ENCODE data around the gene NAGLU. TPM values are rescaled to one million over a fixed set of nuclear protein-coding genes. Genes with fewer than 3 reads are reported as not detected.

Gene NAGLU
- total and polyA plus RNA-seq, 2 of the 13 experiments (the other 11 are each of a cell fraction or from before 2014, with no cell fraction given) = 28.2 to 40.1 TPM

DNA sequence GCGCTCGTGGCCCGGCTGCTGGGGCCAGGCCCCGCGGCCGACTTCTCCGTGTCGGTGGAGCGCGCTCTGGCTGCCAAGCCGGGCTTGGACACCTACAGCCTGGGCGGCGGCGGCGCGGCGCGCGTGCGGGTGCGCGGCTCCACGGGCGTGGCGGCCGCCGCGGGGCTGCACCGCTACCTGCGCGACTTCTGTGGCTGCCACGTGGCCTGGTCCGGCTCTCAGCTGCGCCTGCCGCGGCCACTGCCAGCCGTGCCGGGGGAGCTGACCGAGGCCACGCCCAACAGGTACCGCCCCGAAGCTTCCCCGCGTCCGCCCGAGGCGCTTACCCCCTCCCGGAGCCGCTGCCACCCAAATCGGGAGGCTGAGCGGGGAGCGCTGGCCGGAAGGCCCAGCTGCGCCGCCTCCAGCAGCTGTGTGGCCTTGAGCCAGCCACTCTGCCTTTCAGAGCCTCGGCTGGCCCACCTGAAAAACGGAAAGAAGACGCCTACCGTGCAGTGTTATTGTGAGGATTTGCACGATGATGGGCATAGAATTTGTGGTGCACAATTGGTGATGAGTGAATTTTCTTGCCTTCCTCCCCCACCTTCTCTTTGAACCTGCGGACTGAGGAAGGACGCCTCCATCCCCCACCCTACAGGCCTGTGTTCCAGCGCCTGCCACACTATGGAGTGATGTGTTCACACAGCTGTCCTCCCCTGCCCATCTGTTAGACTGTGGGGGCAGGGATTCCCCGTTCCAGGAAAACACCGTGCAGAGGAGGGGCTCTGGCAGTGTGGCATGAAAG lies 523 bp downstream of the NAGLU start (continued):
- TF ChIP-seq, protein P1, sequence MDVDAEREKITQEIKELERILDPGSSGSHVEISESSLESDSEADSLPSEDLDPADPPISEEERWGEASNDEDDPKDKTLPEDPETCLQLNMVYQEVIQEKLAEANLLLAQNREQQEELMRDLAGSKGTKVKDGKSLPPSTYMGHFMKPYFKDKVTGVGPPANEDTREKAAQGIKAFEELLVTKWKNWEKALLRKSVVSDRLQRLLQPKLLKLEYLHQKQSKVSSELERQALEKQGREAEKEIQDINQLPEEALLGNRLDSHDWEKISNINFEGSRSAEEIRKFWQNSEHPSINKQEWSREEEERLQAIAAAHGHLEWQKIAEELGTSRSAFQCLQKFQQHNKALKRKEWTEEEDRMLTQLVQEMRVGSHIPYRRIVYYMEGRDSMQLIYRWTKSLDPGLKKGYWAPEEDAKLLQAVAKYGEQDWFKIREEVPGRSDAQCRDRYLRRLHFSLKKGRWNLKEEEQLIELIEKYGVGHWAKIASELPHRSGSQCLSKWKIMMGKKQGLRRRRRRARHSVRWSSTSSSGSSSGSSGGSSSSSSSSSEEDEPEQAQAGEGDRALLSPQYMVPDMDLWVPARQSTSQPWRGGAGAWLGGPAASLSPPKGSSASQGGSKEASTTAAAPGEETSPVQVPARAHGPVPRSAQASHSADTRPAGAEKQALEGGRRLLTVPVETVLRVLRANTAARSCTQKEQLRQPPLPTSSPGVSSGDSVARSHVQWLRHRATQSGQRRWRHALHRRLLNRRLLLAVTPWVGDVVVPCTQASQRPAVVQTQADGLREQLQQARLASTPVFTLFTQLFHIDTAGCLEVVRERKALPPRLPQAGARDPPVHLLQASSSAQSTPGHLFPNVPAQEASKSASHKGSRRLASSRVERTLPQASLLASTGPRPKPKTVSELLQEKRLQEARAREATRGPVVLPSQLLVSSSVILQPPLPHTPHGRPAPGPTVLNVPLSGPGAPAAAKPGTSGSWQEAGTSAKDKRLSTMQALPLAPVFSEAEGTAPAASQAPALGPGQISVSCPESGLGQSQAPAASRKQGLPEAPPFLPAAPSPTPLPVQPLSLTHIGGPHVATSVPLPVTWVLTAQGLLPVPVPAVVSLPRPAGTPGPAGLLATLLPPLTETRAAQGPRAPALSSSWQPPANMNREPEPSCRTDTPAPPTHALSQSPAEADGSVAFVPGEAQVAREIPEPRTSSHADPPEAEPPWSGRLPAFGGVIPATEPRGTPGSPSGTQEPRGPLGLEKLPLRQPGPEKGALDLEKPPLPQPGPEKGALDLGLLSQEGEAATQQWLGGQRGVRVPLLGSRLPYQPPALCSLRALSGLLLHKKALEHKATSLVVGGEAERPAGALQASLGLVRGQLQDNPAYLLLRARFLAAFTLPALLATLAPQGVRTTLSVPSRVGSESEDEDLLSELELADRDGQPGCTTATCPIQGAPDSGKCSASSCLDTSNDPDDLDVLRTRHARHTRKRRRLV (CRISPR knock-in tag; IDR thresholded peaks at IDR 0.05) = no peak
- TF ChIP-seq ZNF124 (CRISPR knock-in tag; IDR thresholded peaks at IDR 0.05) (peak; percentile 81), ZNF292 (CRISPR knock-in tag; IDR thresholded peaks at IDR 0.05; ENCODE audit: borderline replicate concordance, low read depth) (peak; percentile 85; the same call in 1 of the 2 replicates), ZNF577 (CRISPR knock-in tag; IDR thresholded peaks at IDR 0.05; ENCODE audit: borderline replicate concordance, low read depth) (no peak), TBX2 (CRISPR knock-in tag; IDR thresholded peaks at IDR 0.05; ENCODE audit: borderline replicate concordance) (peak; percentile 35; the same call in 1 of the 2 replicates), WIZ (CRISPR knock-in tag; IDR thresholded peaks at IDR 0.05) (no peak), GPN1 (CRISPR knock-in tag; IDR thresholded peaks at IDR 0.05; ENCODE audit: borderline replicate concordance) (peak; percentile 31; the same call in 1 of the 2 replicates), ZNF552 (CRISPR knock-in tag; IDR thresholded peaks at IDR 0.05; ENCODE audit: borderline replicate concordance) (no peak), CEBPG (CRISPR knock-in tag; IDR thresholded peaks at IDR 0.05) (0 out of 2 replicates have a peak, but pooled peaks have one; percentile 36), NAIF1 (CRISPR knock-in tag; IDR thresholded peaks at IDR 0.05; ENCODE audit: borderline replicate concordance) (no peak), ZNF10 (CRISPR knock-in tag; IDR thresholded peaks at IDR 0.05; ENCODE audit: borderline replicate concordance, low read depth) (peak; percentile 88; the same call in 1 of the 2 replicates), ZNF878 (CRISPR knock-in tag; IDR thresholded peaks at IDR 0.05) (no peak; the same call in 1 of the 2 replicates), HNRNPH1 (optimal IDR thresholded peaks at IDR 0.05; ENCODE audit: low read depth, low read length) (no peak), ZNF382 (CRISPR knock-in tag; IDR thresholded peaks at IDR 0.05; ENCODE audit: borderline replicate concordance) (no peak)
- TF ChIP-seq, protein P2, sequence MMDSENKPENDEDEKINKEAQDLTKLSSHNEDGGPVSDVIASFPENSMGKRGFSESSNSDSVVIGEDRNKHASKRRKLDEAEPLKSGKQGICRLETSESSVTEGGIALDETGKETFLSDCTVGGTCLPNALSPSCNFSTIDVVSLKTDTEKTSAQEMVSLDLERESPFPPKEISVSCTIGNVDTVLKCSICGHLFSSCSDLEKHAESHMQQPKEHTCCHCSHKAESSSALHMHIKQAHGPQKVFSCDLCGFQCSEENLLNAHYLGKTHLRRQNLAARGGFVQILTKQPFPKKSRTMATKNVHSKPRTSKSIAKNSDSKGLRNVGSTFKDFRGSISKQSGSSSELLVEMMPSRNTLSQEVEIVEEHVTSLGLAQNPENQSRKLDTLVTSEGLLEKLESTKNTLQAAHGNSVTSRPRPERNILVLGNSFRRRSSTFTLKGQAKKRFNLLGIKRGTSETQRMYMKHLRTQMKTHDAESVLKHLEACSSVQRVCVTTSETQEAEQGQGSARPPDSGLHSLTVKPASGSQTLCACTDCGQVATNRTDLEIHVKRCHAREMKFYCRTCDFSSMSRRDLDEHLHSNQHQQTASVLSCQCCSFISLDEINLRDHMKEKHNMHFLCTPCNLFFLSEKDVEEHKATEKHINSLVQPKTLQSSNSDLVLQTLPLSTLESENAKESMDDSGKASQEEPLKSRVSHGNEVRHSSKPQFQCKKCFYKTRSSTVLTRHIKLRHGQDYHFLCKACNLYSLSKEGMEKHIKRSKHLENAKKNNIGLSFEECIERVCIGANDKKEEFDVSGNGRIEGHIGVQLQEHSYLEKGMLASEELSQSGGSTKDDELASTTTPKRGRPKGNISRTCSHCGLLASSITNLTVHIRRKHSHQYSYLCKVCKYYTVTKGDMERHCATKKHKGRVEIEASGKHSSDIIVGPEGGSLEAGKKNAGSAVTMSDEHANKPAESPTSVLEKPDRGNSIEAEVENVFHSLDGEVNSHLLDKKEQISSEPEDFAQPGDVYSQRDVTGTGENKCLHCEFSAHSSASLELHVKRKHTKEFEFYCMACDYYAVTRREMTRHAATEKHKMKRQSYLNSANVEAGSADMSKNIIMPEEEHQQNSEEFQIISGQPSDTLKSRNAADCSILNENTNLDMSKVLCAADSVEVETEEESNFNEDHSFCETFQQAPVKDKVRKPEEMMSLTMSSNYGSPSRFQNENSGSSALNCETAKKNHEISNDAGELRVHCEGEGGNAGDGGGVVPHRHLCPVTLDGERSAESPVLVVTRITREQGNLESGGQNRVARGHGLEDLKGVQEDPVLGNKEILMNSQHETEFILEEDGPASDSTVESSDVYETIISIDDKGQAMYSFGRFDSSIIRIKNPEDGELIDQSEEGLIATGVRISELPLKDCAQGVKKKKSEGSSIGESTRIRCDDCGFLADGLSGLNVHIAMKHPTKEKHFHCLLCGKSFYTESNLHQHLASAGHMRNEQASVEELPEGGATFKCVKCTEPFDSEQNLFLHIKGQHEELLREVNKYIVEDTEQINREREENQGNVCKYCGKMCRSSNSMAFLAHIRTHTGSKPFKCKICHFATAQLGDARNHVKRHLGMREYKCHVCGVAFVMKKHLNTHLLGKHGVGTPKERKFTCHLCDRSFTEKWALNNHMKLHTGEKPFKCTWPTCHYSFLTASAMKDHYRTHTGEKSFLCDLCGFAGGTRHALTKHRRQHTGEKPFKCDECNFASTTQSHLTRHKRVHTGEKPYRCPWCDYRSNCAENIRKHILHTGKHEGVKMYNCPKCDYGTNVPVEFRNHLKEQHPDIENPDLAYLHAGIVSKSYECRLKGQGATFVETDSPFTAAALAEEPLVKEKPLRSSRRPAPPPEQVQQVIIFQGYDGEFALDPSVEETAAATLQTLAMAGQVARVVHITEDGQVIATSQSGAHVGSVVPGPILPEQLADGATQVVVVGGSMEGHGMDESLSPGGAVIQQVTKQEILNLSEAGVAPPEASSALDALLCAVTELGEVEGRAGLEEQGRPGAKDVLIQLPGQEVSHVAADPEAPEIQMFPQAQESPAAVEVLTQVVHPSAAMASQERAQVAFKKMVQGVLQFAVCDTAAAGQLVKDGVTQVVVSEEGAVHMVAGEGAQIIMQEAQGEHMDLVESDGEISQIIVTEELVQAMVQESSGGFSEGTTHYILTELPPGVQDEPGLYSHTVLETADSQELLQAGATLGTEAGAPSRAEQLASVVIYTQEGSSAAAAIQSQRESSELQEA (CRISPR knock-in tag; IDR thresholded peaks at IDR 0.05; ENCODE audit: not compliant biosample characterization) = peak; percentile 52

Measured in HepG2 (cell line).